HG03060 (cell line): Measurements from ENCODE around the gene CEP85L.
"Not testable (repeated sequence)": the region's sequence is repeated elsewhere in the genome, so short reads cannot be mapped to it uniquely, and the experiment has no call there.

ENCODE experiments used
- ATAC-seq: cut with Tn5 transposase; IDR thresholded peaks from one replicate; pipeline ENCODE4 v1.9.1; 2021; ENCODE audit warnings: low read depth, moderate number of reproducible peaks; ENCODE audit not compliant: unreplicated experiment

The CEP85L gene

DNA sequence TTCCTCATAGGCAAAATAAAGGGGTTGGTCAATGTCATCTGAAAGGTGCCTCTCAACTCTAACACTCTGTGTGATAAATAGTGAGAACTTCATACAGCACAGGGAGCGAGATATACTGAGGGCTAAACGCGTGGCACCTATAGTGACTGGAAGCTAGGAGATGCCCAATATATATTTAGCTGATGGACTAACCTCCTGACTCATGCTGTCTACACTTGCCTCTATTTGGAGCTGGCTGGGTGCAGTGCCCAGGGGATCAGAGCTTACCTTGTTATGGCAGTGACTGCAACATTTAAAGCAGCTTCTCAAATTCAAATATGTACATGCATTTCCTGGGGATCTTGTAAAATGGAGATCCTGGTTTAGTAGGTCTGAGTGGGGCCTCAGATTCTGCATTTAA, 214.9 kb downstream of the CEP85L start:
- ATAC-seq = no peak

DNA sequence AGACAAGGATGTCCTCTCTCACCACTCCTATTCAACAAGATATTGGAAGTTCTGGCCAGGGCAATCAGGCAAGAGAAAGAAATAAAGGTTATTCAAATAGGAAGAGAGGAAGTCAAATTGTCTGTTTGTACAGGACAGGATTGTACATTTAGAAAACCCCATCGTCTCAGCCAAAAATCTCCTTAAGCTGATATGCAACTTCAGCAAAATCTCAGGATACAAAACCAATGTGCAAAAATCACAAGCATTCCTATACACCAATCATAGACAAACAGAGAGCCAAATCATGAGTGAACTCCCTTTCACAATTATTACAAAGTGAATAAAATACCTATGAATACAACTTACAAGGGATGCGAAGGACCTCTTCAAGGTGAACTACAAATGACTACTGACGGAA, 217.2 kb downstream of the CEP85L start:
- not testable (repeated sequence) for ATAC-seq

DNA sequence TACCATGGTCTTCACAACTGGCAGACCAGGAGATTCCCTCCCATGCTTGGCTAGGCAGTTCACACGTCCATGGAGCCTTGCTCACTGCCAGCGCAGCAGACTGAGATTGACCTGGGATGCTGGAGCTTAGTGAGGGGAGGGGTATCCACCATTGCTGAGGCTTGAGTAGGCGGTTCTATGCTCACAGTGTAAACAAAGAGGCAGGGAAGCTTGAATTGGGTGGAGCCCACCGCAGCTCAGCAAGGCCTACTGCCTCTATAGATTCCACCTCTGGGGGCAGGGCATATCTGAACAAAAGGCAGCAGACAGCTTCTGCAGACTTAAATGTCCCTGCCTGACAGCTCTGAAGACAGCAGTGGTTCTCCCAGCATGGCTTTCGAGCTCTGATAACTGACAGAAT, 230.1 kb downstream of the CEP85L start:
- ATAC-seq = not testable (repeated sequence)

DNA sequence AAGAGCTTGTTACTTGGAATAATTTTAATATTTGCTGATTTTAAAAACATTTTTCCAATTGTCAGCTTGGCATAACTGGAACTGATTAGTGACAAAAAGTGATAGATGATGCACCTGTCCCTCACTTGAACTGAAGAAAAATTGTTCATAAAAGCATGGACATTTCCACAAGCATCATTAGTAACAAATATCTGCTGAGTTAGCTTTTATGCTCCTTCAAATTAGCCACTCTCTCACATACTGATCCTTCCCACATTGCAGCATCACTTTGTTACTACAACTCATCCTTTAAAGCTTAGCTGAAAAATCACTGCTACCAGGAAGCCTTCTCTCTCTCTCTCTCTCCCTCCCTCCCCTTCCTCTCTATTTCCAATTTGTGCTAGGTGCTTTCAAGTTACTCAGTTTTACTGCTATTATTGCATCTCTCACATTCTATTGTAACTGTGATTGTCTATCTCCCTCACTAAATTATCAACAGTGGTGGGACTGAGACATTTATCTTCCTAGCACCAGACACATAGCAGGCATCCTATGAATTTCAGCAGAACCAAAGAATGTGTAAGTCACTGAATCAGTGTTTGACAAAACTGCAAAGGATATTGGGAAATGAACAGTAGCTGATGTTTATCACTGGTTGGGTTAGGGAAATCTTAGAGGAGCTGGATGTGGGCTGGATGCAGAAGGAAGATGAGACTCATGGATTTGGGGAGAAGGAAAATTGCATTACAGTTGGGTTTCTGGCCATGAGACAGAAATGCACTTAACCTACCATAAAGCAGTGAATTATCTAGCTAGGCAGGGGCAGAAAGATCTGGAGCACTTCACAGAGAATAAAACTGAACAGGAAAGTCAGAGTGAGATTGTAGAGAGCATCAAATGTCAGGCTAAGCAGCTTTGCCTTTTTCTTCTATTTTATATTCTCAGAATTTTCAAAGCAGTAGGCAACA, 231.7 kb downstream of the CEP85L start:
- ATAC-seq = no peak
